Measurements from ENCODE around the gene UBXN11.

GRCh38 chr1:26340047-26340481, 33.6 kb upstream of the UBXN11 start:
- no peak for TF ChIP-seq CTCF (IDR thresholded peaks at IDR 0.05; ENCODE audit: low read depth, low read length)
- TF ChIP-seq EZH2phosphoT487 (IDR thresholded peaks at IDR 0.05; ENCODE audit: low read depth), result no peak

Data from OCI-LY3 (cell line).